K562 (cell line): Measurements from ENCODE around the gene NPM3. TPM values are rescaled to one million over a fixed set of nuclear protein-coding genes. Genes with fewer than 3 reads are reported as not detected.
A peak's percentile ranks its signal among the peaks of the same experiment; 100 is the strongest.

Experiments used
- ATF1 ChIP-seq, 2 experiments: fragments of 450-650 bp in 1 of 2; IDR thresholded peaks; 2 replicates each; pipeline ENCODE4 v1.6.1; 2016; ENCODE audit warnings: missing compliant biosample characterization in 1 of 2, missing genetic modification characterization in 1 of 2
- CBX5 ChIP-seq: IDR thresholded peaks from 2 replicates; pipeline ENCODE4 v1.6.1; 2014; ENCODE audit warnings: low read depth, borderline replicate concordance
- CREB3L1 ChIP-seq: fragments of 450-650 bp; IDR thresholded peaks from 2 replicates; pipeline ENCODE4 v1.6.1; 2014; ENCODE audit warnings: low read depth, mild to moderate bottlenecking, moderate library complexity, borderline replicate concordance
- CTBP1 ChIP-seq: fragments of 450-650 bp; IDR thresholded peaks from 2 replicates; pipeline ENCODE4 v1.6.1; 2016; ENCODE audit warnings: borderline replicate concordance
- E2F6 ChIP-seq, 2 experiments: IDR thresholded peaks; 2 replicates each; pipeline ENCODE4 v1.6.1; 2011; ENCODE audit warnings: borderline replicate concordance in 1 of 2, control low read depth in 1 of 2, low read depth in 1 of 2, low read length in 1 of 2, mild to moderate bottlenecking in 1 of 2, mixed read lengths in 1 of 2, moderate library complexity in 1 of 2; ENCODE audit not compliant: insufficient read depth in 1 of 2, insufficient read length in 1 of 2, poor library complexity in 1 of 2, severe bottlenecking in 1 of 2; ENCODE audit errors: extremely low read depth in 1 of 2
- HDAC1 ChIP-seq, 2 experiments: fragments of 450-650 bp; IDR thresholded peaks; 2 replicates each; pipeline ENCODE4 v1.6.1; 2016 to 2017; ENCODE audit warnings: inconsistent platforms in 1 of 2, mild to moderate bottlenecking in 1 of 2, moderate library complexity in 1 of 2
- HMGN3 ChIP-seq: IDR thresholded peaks from 2 replicates; pipeline ENCODE4 v1.6.1; 2011; ENCODE audit warnings: borderline replicate concordance, low read depth, mild to moderate bottlenecking, mixed read lengths, low read length; ENCODE audit not compliant: insufficient read length; ENCODE audit errors: extremely low read depth
- KDM4B ChIP-seq, 2 experiments: fragments of 450-650 bp in 1 of 2; sonication (generic) in 1 of 2; IDR thresholded peaks; 2 replicates each; pipeline ENCODE4 v1.6.1; 2016 to 2017; ENCODE audit warnings: borderline replicate concordance in 2 of 2, antibody characterized with exemption in 1 of 2, low read depth in 1 of 2, mild to moderate bottlenecking in 1 of 2
- MAZ ChIP-seq, 2 experiments: fragments of 450-650 bp in 1 of 2; sonication (generic) in 1 of 2; formaldehyde crosslinking; IDR thresholded peaks in 1 of 2; conservative IDR thresholded peaks in 1 of 2; 2 replicates each; pipeline versions ENCODE4 v1.4.0 to v1.5.0; 2020; ENCODE audit warnings: mild to moderate bottlenecking in 1 of 2, missing genetic modification reagents in 1 of 2
- MTA3 ChIP-seq: fragments of 450-650 bp; formaldehyde crosslinking; IDR thresholded peaks from 2 replicates; pipeline ENCODE4 v1.6.1; 2017; ENCODE audit warnings: mild to moderate bottlenecking, borderline replicate concordance
- NR1H2 ChIP-seq: sonication (generic); formaldehyde crosslinking; IDR thresholded peaks from 2 replicates; pipeline ENCODE4 v1.4.0; 2020; ENCODE audit warnings: mild to moderate bottlenecking, missing genetic modification reagents
- RERE ChIP-seq: sonication (generic); formaldehyde crosslinking; IDR thresholded peaks from 2 replicates; pipeline ENCODE4 v1.8.0; 2023; ENCODE audit warnings: missing genetic modification reagents, mild to moderate bottlenecking, borderline replicate concordance
- TGIF2 ChIP-seq: sonication (generic); formaldehyde crosslinking; IDR thresholded peaks from 2 replicates; pipeline ENCODE4 v1.8.1; 2022; ENCODE audit warnings: mild to moderate bottlenecking, missing genetic modification reagents, moderate library complexity
- ZBTB43 ChIP-seq: sonication (generic); formaldehyde crosslinking; IDR thresholded peaks from 2 replicates; pipeline ENCODE4 v1.8.0; 2023; ENCODE audit warnings: mild to moderate bottlenecking, missing genetic modification reagents
- ZNF668 ChIP-seq: fragments of 250-450 bp; sonication (Bioruptor Pico); IDR thresholded peaks from 2 replicates; pipeline ENCODE4 v1.8.0; 2022; ENCODE audit warnings: mild to moderate bottlenecking, inconsistent platforms
- polyA plus RNA-seq, 8 experiments: library from polyadenylated mRNA; depleted of rRNA in 4 of 8; stranded (reverse) in 5 of 8; unstranded in 3 of 8; fragments of >200 nt; fragmentation: Nextera tagmentation in 2 of 8; fragmentation: Illumina TruSeq in 1 of 8; extraction: Ambion mirVana in 2 of 8; extraction: Trizol in 1 of 8; gene quantifications; 2 replicates each; pipeline versions ENCODE4 v1.2.1 to v1.2.3, GENCODE V29; 2011 to 2014; ENCODE audit warnings: inconsistent platforms in 1 of 8, missing spikeins in 1 of 8
- total RNA-seq, 7 experiments: library from RNA; depleted of rRNA in 6 of 7; stranded (reverse); fragments of >200 nt in 6 of 7; fragmentation: Illumina TruSeq in 2 of 7; extraction: Trizol in 2 of 7; gene quantifications; 2 replicates each; pipeline versions ENCODE4 v1.2.1 to v1.2.3, GENCODE V29; 2011 to 2021; ENCODE audit warnings: low replicate concordance in 1 of 7

The NPM3 gene
- total and polyA plus RNA-seq, 9 of the 15 experiments (the other 6 are each of a cell fraction or from before 2014, with no cell fraction given): 15.2 to 239 (median 114) TPM

- peak; percentile 86; the same call in 1 of the 2 replicates for TF ChIP-seq RERE (CRISPR knock-in tag)
- TF ChIP-seq ZNF668 (CRISPR knock-in tag): no peak
- TF ChIP-seq TGIF2: peak; percentile 92
- peak; percentile 48; the same call in 1 of the 2 replicates for TF ChIP-seq CREB3L1
- TF ChIP-seq HDAC1 (IDR thresholded peaks at IDR 0.05): peak in 1 of 2 experiments; percentile 99; a peak in 3 of 4 replicates
- peak in 1 of 2 experiments; percentile 29 for TF ChIP-seq E2F6 (IDR thresholded peaks at IDR 0.05; ENCODE audit: borderline replicate concordance in 1 of 2, extremely low read depth in 1 of 2, insufficient read depth in 1 of 2, insufficient read length in 1 of 2, low read depth in 1 of 2, low read length in 1 of 2, poor library complexity in 1 of 2, severe bottlenecking in 1 of 2)
- peak in 1 of 2 experiments; percentile 93; a peak in 2 of 4 replicates for TF ChIP-seq MAZ (CRISPR knock-in tag; conservative IDR thresholded peaks at IDR 0.05 in 1 of 2, IDR thresholded peaks at IDR 0.05 in 1 of 2)
- peak in 1 of 2 experiments; percentile 68; a peak in 1 of 4 replicates for TF ChIP-seq KDM4B (IDR thresholded peaks at IDR 0.05; ENCODE audit: borderline replicate concordance in 2 of 2, low read depth in 1 of 2)
- 0 out of 2 replicates have a peak, but pooled peaks have one; percentile 33 for TF ChIP-seq ATF1 (CRISPR knock-in tag; IDR thresholded peaks at IDR 0.05)
- TF ChIP-seq ATF1 (tag; IDR thresholded peaks at IDR 0.05): peak; percentile 93
- TF ChIP-seq ZBTB43 (CRISPR knock-in tag): peak; percentile 100
- TF ChIP-seq NR1H2: no peak
- TF ChIP-seq MTA3: peak; percentile 58; the same call in 1 of the 2 replicates
- TF ChIP-seq CBX5: no peak
- peak; percentile 69 for TF ChIP-seq HMGN3
- TF ChIP-seq CTBP1: peak; percentile 74; the same call in 1 of the 2 replicates
Observed at GRCh38 chr10:101830322-101831168, 47.3 kb upstream of the NPM3 start (continued).
